Activated CD4-positive, CD25-positive, alpha-beta regulatory T cell (primary cell): Measurements from ENCODE around the gene TRPM1.
A peak's percentile ranks its signal among the peaks of the same experiment; 100 is the strongest.

Source experiments
- DNase-seq, 4 experiments: peaks; one replicate each; lab custom pipeline; 2025; lab: John Stamatoyannopoulos, UW

Gene TRPM1

GRCh38 chr15:31082771-31083369, 18.7 kb downstream of the TRPM1 start:
- DNase-seq, result no peak

- no peak for DNase-seq
Measured at GRCh38 chr15:31081588-31082250, 19.8 kb downstream of the TRPM1 start.

- DNase-seq, result no peak
Measured at GRCh38 chr15:31081056-31081455, 20.5 kb downstream of the TRPM1 start.

GRCh38 chr15:31080591-31081014, 20.9 kb downstream of the TRPM1 start:
- peak in 1 of 4 experiments; percentile 4 for DNase-seq

GRCh38 chr15:31079519-31079918, 22.0 kb downstream of the TRPM1 start:
- DNase-seq, result no peak

GRCh38 chr15:31078471-31078870, 23.1 kb downstream of the TRPM1 start:
- no peak for DNase-seq

GRCh38 chr15:31077941-31078340, 23.6 kb downstream of the TRPM1 start:
- DNase-seq, result no peak

GRCh38 chr15:31077181-31077580, 24.3 kb downstream of the TRPM1 start:
- DNase-seq, result no peak

- no peak for DNase-seq
Measured at GRCh38 chr15:31074321-31074720, 27.2 kb downstream of the TRPM1 start.

GRCh38 chr15:31070867-31071266, 30.7 kb downstream of the TRPM1 start:
- DNase-seq, result no peak

GRCh38 chr15:31069360-31070000, 32.0 kb downstream of the TRPM1 start:
- DNase-seq, result no peak

- no peak for DNase-seq
Measured at GRCh38 chr15:31067890-31068603, 33.5 kb downstream of the TRPM1 start.

GRCh38 chr15:31065824-31066223, 35.7 kb downstream of the TRPM1 start:
- no peak for DNase-seq

GRCh38 chr15:31062911-31063310, 38.6 kb downstream of the TRPM1 start:
- DNase-seq, result no peak

GRCh38 chr15:31062310-31062847, 39.1 kb downstream of the TRPM1 start:
- no peak for DNase-seq

GRCh38 chr15:31060429-31061140, 40.9 kb downstream of the TRPM1 start:
- no peak for DNase-seq

- DNase-seq, result no peak
Measured at GRCh38 chr15:31058236-31058962, 43.1 kb downstream of the TRPM1 start.

- DNase-seq, result no peak
Measured at GRCh38 chr15:31051496-31052080, 49.9 kb downstream of the TRPM1 start.

- no peak for DNase-seq
Measured at GRCh38 chr15:31050953-31051352, 50.6 kb downstream of the TRPM1 start.

- DNase-seq, result no peak
Measured at GRCh38 chr15:31049682-31050615, 51.6 kb downstream of the TRPM1 start.
